Epithelial cell of prostate (primary cell): ENCODE results near the gene MTR.
"Not testable (repeated sequence)": the region's sequence is repeated elsewhere in the genome, so short reads cannot be mapped to it uniquely, and the experiment has no call there.

Experiments
- DNase-seq: peaks from one replicate; pipeline ENCODE4 v3.0.0-alpha.2; 2011; ENCODE audit warnings: low read depth, low spot score
- H3K27ac ChIP-seq: fragments of 450-650 bp; 2 replicates; pipeline ENCODE4 v1.5.1; 2017; ENCODE audit warnings: mild to moderate bottlenecking

The MTR gene

GRCh38 chr1:236893626-236894545, 98.8 kb downstream of the MTR start:
- DNase-seq, result no peak
- no peak overlapping the region for H3K27ac ChIP-seq

- no peak for DNase-seq
- no peak overlapping the region for H3K27ac ChIP-seq
Observed at GRCh38 chr1:236895665-236896387, 100.7 kb downstream of the MTR start.

GRCh38 chr1:236896716-236897115, 101.6 kb downstream of the MTR start:
- no peak for DNase-seq
- H3K27ac ChIP-seq, result no peak overlapping the region

- peak; percentile 76 for DNase-seq
- no peak overlapping the region for H3K27ac ChIP-seq
Observed at GRCh38 chr1:236904892-236905741, 110.0 kb downstream of the MTR start.

- no peak for DNase-seq
- H3K27ac ChIP-seq, result no peak overlapping the region
Observed at GRCh38 chr1:236907205-236907604, 112.1 kb downstream of the MTR start.

GRCh38 chr1:236908669-236909068, 113.6 kb downstream of the MTR start:
- DNase-seq, result no peak
- no peak overlapping the region for H3K27ac ChIP-seq

GRCh38 chr1:236911047-236911446, 116.0 kb downstream of the MTR start:
- not testable (repeated sequence) for H3K27ac ChIP-seq, DNase-seq

GRCh38 chr1:236913371-236914037, 118.4 kb downstream of the MTR start:
- no peak overlapping the region for H3K27ac ChIP-seq
- DNase-seq, result no peak

GRCh38 chr1:236914375-236914774, 119.3 kb downstream of the MTR start:
- DNase-seq, result no peak
- no peak overlapping the region for H3K27ac ChIP-seq

GRCh38 chr1:236916131-236916800, 121.2 kb downstream of the MTR start:
- no peak overlapping the region for H3K27ac ChIP-seq
- DNase-seq, result no peak

GRCh38 chr1:236917448-236917847, 122.4 kb downstream of the MTR start:
- no peak overlapping the region for H3K27ac ChIP-seq
- no peak for DNase-seq

GRCh38 chr1:236920286-236920894, 125.3 kb downstream of the MTR start:
- no peak overlapping the region for H3K27ac ChIP-seq
- DNase-seq, result no peak

GRCh38 chr1:236921610-236922009, 126.5 kb downstream of the MTR start:
- DNase-seq, result no peak
- no peak overlapping the region for H3K27ac ChIP-seq

- H3K27ac ChIP-seq, result no peak overlapping the region
- no peak for DNase-seq
Observed at GRCh38 chr1:236922190-236922589, 127.1 kb downstream of the MTR start.

- DNase-seq, result no peak
- H3K27ac ChIP-seq, result no peak overlapping the region
Observed at GRCh38 chr1:236925386-236925785, 130.3 kb downstream of the MTR start.

- no peak for DNase-seq
- no peak overlapping the region for H3K27ac ChIP-seq
Observed at GRCh38 chr1:236930503-236930902, 135.4 kb downstream of the MTR start.

- no peak overlapping the region for H3K27ac ChIP-seq
- no peak for DNase-seq
Observed at GRCh38 chr1:236938760-236939159, 143.7 kb downstream of the MTR start.

- DNase-seq, result no peak
- no peak overlapping the region for H3K27ac ChIP-seq
Observed at GRCh38 chr1:236942431-236942830, 147.3 kb downstream of the MTR start.

- DNase-seq, result no peak
- H3K27ac ChIP-seq, result no peak overlapping the region
Observed at GRCh38 chr1:236944556-236944955, 149.5 kb downstream of the MTR start.
